ENCODE data around the gene HSPA8. TPM values are rescaled to one million over a fixed set of nuclear protein-coding genes. Genes with fewer than 3 reads are reported as not detected.

The HSPA8 gene
- total and polyA plus RNA-seq, 7 donors, result 1,127 to 3,112 (median 1,617) TPM

DNA sequence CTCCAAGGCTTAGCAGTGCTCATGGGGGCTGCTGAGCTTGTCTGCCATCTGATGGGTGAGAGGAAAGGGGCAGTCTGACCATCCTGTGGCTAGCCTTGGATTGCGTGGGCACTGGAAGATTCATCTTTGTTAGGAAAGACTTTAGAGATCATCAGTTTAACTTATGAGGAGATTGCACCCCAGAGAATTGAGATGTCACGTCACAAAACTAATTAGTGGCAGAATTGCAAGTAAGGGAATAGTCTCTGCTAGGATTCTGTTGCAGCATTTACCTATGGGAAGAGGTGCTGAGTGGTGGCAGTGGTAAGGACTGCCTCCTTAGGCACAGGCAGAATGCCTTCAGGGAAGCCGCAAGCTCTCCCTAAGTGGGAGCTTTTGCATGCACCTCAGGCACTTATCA lies 42.8 kb upstream of the HSPA8 start:
- TF ChIP-seq, protein P1, sequence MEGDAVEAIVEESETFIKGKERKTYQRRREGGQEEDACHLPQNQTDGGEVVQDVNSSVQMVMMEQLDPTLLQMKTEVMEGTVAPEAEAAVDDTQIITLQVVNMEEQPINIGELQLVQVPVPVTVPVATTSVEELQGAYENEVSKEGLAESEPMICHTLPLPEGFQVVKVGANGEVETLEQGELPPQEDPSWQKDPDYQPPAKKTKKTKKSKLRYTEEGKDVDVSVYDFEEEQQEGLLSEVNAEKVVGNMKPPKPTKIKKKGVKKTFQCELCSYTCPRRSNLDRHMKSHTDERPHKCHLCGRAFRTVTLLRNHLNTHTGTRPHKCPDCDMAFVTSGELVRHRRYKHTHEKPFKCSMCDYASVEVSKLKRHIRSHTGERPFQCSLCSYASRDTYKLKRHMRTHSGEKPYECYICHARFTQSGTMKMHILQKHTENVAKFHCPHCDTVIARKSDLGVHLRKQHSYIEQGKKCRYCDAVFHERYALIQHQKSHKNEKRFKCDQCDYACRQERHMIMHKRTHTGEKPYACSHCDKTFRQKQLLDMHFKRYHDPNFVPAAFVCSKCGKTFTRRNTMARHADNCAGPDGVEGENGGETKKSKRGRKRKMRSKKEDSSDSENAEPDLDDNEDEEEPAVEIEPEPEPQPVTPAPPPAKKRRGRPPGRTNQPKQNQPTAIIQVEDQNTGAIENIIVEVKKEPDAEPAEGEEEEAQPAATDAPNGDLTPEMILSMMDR (IDR thresholded peaks at IDR 0.05), result no peak
- Histone ChIP-seq H3K27ac (no peak overlapping the region), H3K9me3 (no peaks in the 10 kb centered on the region), H3K4me1 (peaks cover 6% of the 10 kb centered on the region), H3K4me3 (no peak overlapping the region), H3K27me3 (ENCODE audit: insufficient read depth in 3 of 3, low read length in 2 of 3) (no peaks in the 10 kb centered on the region), H3K36me3 (ENCODE audit: insufficient read depth in 1 of 2, low read depth in 1 of 2) (no peaks in the 10 kb centered on the region)
- no peak for DNase-seq
- intact Hi-C loops (cut with DNase I), result loop anchor here (5.0 kb wide), 1 partner anchor 158 kb away; no protein-coding TSS in a partner anchor
- no peak for ATAC-seq
- 95 to 97% (median 97%) methylated on average over 3 of the region's 3 CpGs for WGBS, 3 donors

DNA sequence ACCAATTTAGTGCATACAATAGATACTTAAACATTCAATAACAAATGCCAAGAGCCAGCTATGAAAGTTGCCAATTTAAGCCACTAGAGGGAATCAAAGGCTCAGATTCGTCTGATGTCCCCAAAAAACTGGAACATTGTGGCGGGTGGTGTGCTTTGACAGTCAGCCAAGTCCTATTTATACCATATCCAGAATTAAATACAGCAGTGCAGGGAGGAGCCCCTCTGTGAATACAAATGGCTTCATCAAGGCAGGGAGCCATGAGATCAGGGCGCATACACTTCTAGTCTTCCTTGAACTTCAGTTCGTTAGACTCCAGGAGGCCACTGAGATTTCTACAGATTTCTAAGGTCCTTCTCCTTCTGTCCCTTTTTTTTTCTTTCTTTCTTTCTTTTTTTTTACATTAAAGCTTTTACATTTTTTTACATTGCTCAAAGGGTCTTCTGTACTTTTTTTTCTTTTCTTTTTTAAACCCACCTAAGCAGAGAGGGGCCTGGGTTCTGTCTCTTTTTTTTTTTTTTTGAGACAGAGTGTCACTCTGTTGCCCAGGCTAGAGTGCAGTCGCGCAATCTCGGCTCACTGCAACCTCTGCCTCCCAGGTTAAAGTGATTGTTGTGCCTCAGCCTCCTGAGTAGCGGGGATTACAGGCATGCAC lies 41.5 kb upstream of the HSPA8 start:
- DNase-seq (peak in 1 of 2 donors; percentile 20), ATAC-seq (peak; percentile 36 to 89 (median 68))
- intact Hi-C loops (cut with DNase I), result loop anchor here (5.0 kb wide), 1 partner anchor 159 kb away; no protein-coding TSS in a partner anchor
- Histone ChIP-seq H3K27me3 (ENCODE audit: insufficient read depth in 3 of 3, low read length in 2 of 3) (no peaks in the 10 kb centered on the region), H3K36me3 (ENCODE audit: insufficient read depth in 1 of 2, low read depth in 1 of 2) (no peaks in the 10 kb centered on the region), H3K9me3 (no peaks in the 10 kb centered on the region), H3K4me1 (peaks cover 6% of the 10 kb centered on the region), H3K4me3 (no peak overlapping the region), H3K27ac (no peak overlapping the region)
- WGBS, 3 donors, result 47 to 53% (median 47%) methylated on average over 8 of the region's 8 CpGs
- TF ChIP-seq, protein P1 (IDR thresholded peaks at IDR 0.05), result peak; percentile 55

DNA sequence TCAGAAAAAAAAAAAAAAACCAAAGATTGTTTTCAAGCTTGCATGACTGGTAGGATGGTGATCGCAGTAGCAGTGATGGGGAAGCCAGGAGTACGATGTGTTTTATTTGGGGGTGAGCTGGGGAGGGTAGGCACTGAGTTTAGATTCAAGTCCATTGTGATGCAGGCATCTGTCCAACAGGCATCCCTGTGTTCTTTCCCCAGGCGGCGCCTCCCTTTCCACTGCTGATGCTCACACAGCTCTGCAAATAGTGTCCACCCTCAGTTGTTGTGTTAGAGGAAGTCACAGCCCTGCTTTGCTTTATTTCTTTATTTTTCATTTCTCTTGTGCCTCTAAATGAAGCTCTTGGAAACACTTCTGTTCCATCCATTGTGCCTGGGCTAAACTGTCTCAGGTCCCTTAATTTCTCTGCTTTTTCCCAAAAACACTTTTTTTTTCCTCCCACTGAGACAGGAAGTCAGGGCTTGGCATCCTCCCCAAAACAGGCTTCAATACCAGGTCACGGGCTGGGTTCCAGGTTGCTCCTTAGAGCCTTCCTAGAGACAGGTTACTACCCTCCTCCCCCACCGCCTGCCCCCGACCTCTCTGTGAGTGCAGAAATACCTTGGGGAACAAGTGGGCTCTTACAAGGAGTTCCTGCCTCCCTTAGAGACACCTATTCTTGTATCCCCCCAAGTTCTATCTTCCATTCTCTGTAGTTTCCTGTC lies 38.6 kb upstream of the HSPA8 start:
- TF ChIP-seq, protein P1 (IDR thresholded peaks at IDR 0.05), result no peak
- ATAC-seq, result no peak
- Histone ChIP-seq H3K27ac (no peak overlapping the region), H3K4me1 (peaks cover 6% of the 10 kb centered on the region), H3K27me3 (ENCODE audit: insufficient read depth in 3 of 3, low read length in 2 of 3) (no peaks in the 10 kb centered on the region), H3K4me3 (no peak overlapping the region), H3K36me3 (ENCODE audit: insufficient read depth in 1 of 2, low read depth in 1 of 2) (no peaks in the 10 kb centered on the region), H3K9me3 (no peaks in the 10 kb centered on the region)
- DNase-seq, result peak; percentile 27 to 60
- 61 to 77% (median 65%) methylated on average over 7 of the region's 7 CpGs for WGBS, 3 donors
- intact Hi-C loops (cut with DNase I), result loop anchor here (5.0 kb wide), 1 partner anchor 162 kb away; no protein-coding TSS in a partner anchor

DNA sequence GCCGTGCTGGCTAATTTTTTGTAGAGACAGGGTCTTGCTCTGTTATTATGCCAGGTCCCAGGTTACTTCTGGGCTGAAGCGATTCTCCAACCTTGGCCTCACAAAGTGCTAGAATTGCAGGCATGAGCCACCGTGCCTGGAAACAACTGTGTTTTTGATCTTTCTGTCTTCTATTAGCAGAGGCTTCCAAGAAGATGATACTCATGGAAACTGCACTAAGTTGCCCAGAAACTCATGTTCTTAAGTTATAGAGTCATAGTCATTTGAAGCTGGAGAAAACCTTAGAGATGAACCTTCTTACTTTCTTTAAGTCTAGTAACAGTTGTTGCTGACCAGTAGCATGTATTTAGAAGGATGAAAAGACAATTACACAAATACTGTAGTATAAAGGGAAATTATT lies 37.1 kb upstream of the HSPA8 start:
- ATAC-seq (no peak), DNase-seq (no peak)
- Histone ChIP-seq H3K27ac (no peak overlapping the region), H3K4me1 (peaks cover 6% of the 10 kb centered on the region), H3K27me3 (ENCODE audit: insufficient read depth in 3 of 3, low read length in 2 of 3) (no peaks in the 10 kb centered on the region), H3K36me3 (ENCODE audit: insufficient read depth in 1 of 2, low read depth in 1 of 2) (no peaks in the 10 kb centered on the region), H3K4me3 (no peak overlapping the region), H3K9me3 (no peaks in the 10 kb centered on the region)
- TF ChIP-seq, protein P1 (IDR thresholded peaks at IDR 0.05), result no peak
- WGBS, 3 donors, result 49 to 86% (median 84%) methylated on average over 3 of the region's 3 CpGs
- intact Hi-C loops (cut with DNase I), result no loop called here

Data from psoas muscle (tissue), 8 donors.